ENCODE results near the gene SFXN5. TPM values are rescaled to one million over a fixed set of nuclear protein-coding genes. Genes with fewer than 3 reads are reported as not detected.

The SFXN5 gene
- total and polyA plus RNA-seq, 2 donors (not counting 1 experiment from before 2014, with no cell fraction given) = 5.8 to 13.9 TPM

- Histone ChIP-seq H3K4me2 (ENCODE audit: extremely low read depth, insufficient read depth, low read length) (no peak overlapping the region), H3K4me3 (replicated peaks in 1 of 4; ENCODE audit: control extremely low read depth in 1 of 4, insufficient read depth in 1 of 4, low read depth in 3 of 4, low read length in 4 of 4) (no peak overlapping the region), H3K9ac (ENCODE audit: insufficient read depth, low read length) (no peak overlapping the region), H3K27ac (ENCODE audit: insufficient read depth, low read length) (no peak overlapping the region), H3K9me3 (ENCODE audit: control insufficient read depth, insufficient read depth, low read depth, low read length) (no peaks in the 10 kb centered on the region), H4K20me1 (ENCODE audit: control insufficient read depth, extremely low read depth, insufficient read depth, low read length) (no peaks in the 10 kb centered on the region), H3K27me3 (ENCODE audit: control insufficient read depth, insufficient read depth, low read length) (no peaks in the 10 kb centered on the region), H3K4me1 (ENCODE audit: control insufficient read depth, extremely low read depth, insufficient read depth, low read length) (peaks cover 16% of the 10 kb centered on the region), H2AFZ (ENCODE audit: low read length) (no peak overlapping the region), H3K36me3 (ENCODE audit: control insufficient read depth, insufficient read depth, low read length) (peaks cover 19% of the 10 kb centered on the region), H3K79me2 (ENCODE audit: control insufficient read depth, insufficient read depth, low read length) (peaks cover 52% of the 10 kb centered on the region)
- no peak for DNase-seq (ENCODE audit: low read depth in 2 of 2)
- TF ChIP-seq EZH2 (IDR thresholded peaks at IDR 0.05; ENCODE audit: low read length, missing control alignments) = no peak
- TF ChIP-seq CTCF (conservative IDR thresholded peaks at IDR 0.05 in 1 of 2, IDR thresholded peaks at IDR 0.05 in 1 of 2; ENCODE audit: low read depth in 1 of 2, low read length in 2 of 2) = no peak
Observed at GRCh38 chr2:73087311-73087710, 15.8 kb upstream of the SFXN5 start.

- no peak overlapping the region for H3K4me2 ChIP-seq (ENCODE audit: extremely low read depth, insufficient read depth, low read length)
- H3K79me2 ChIP-seq (ENCODE audit: control insufficient read depth, insufficient read depth, low read length) = peaks cover 45% of the 10 kb centered on the region
- no peak overlapping the region for H3K4me3 ChIP-seq (replicated peaks in 1 of 4; ENCODE audit: control extremely low read depth in 1 of 4, insufficient read depth in 1 of 4, low read depth in 3 of 4, low read length in 4 of 4)
- H3K36me3 ChIP-seq (ENCODE audit: control insufficient read depth, insufficient read depth, low read length) = peaks cover 19% of the 10 kb centered on the region
- no peak overlapping the region for H2AFZ ChIP-seq (ENCODE audit: low read length)
- DNase-seq (ENCODE audit: low read depth in 2 of 2) = peak; percentile 54 to 67
- H3K27me3 ChIP-seq (ENCODE audit: control insufficient read depth, insufficient read depth, low read length) = no peaks in the 10 kb centered on the region
- peaks cover 16% of the 10 kb centered on the region for H3K4me1 ChIP-seq (ENCODE audit: control insufficient read depth, extremely low read depth, insufficient read depth, low read length)
- no peaks in the 10 kb centered on the region for H3K9me3 ChIP-seq (ENCODE audit: control insufficient read depth, insufficient read depth, low read depth, low read length)
- no peaks in the 10 kb centered on the region for H4K20me1 ChIP-seq (ENCODE audit: control insufficient read depth, extremely low read depth, insufficient read depth, low read length)
- no peak overlapping the region for H3K9ac ChIP-seq (ENCODE audit: insufficient read depth, low read length)
- H3K27ac ChIP-seq (ENCODE audit: insufficient read depth, low read length) = no peak overlapping the region
- TF ChIP-seq EZH2 (IDR thresholded peaks at IDR 0.05; ENCODE audit: low read length, missing control alignments) (no peak), CTCF (conservative IDR thresholded peaks at IDR 0.05 in 1 of 2, IDR thresholded peaks at IDR 0.05 in 1 of 2; ENCODE audit: low read depth in 1 of 2, low read length in 2 of 2) (peak; percentile 93 to 95)
Observed at GRCh38 chr2:73085691-73086090, 14.2 kb upstream of the SFXN5 start.

GRCh38 chr2:73084971-73085370 is 13.5 kb upstream of the SFXN5 start:
- DNase-seq (ENCODE audit: low read depth in 2 of 2) = no peak
- no peak overlapping the region for H3K4me3 ChIP-seq (replicated peaks in 1 of 4; ENCODE audit: control extremely low read depth in 1 of 4, insufficient read depth in 1 of 4, low read depth in 3 of 4, low read length in 4 of 4)
- H2AFZ ChIP-seq (ENCODE audit: low read length) = no peak overlapping the region
- H3K4me2 ChIP-seq (ENCODE audit: extremely low read depth, insufficient read depth, low read length) = no peak overlapping the region
- no peaks in the 10 kb centered on the region for H4K20me1 ChIP-seq (ENCODE audit: control insufficient read depth, extremely low read depth, insufficient read depth, low read length)
- H3K79me2 ChIP-seq (ENCODE audit: control insufficient read depth, insufficient read depth, low read length) = peaks cover 39% of the 10 kb centered on the region
- peaks cover 13% of the 10 kb centered on the region for H3K4me1 ChIP-seq (ENCODE audit: control insufficient read depth, extremely low read depth, insufficient read depth, low read length)
- H3K27me3 ChIP-seq (ENCODE audit: control insufficient read depth, insufficient read depth, low read length) = no peaks in the 10 kb centered on the region
- no peak overlapping the region for H3K9ac ChIP-seq (ENCODE audit: insufficient read depth, low read length)
- peaks cover 21% of the 10 kb centered on the region for H3K36me3 ChIP-seq (ENCODE audit: control insufficient read depth, insufficient read depth, low read length)
- no peaks in the 10 kb centered on the region for H3K9me3 ChIP-seq (ENCODE audit: control insufficient read depth, insufficient read depth, low read depth, low read length)
- H3K27ac ChIP-seq (ENCODE audit: insufficient read depth, low read length) = no peak overlapping the region
- no peak for TF ChIP-seq CTCF (conservative IDR thresholded peaks at IDR 0.05 in 1 of 2, IDR thresholded peaks at IDR 0.05 in 1 of 2; ENCODE audit: low read depth in 1 of 2, low read length in 2 of 2)
- no peak for TF ChIP-seq EZH2 (IDR thresholded peaks at IDR 0.05; ENCODE audit: low read length, missing control alignments)

All from fibroblast of lung (primary cell).